Mesothelial cell of epicardium (in vitro differentiated cells): Measurements from ENCODE around the gene IMPACT. TPM values are rescaled to one million over a fixed set of nuclear protein-coding genes. Genes with fewer than 3 reads are reported as not detected.
A peak's percentile ranks its signal among the peaks of the same experiment; 100 is the strongest.

Source experiments
- DNase-seq, 2 experiments: peaks; one replicate each; pipeline ENCODE4 v3.0.0; 2021; ENCODE audit warnings: low spot score in 2 of 2; ENCODE audit not compliant: unreplicated experiment in 2 of 2
- H3K27ac Mint-ChIP-seq: 2 replicates; pipeline ENCODE4 v1.8.0; 2021; ENCODE audit warnings: mixed read lengths
- H3K27me3 Mint-ChIP-seq: 2 replicates; pipeline ENCODE4 v1.8.0; 2021; ENCODE audit warnings: low read depth, mixed read lengths
- H3K36me3 Mint-ChIP-seq: 2 replicates; pipeline ENCODE4 v1.8.0; 2021; ENCODE audit warnings: mixed read lengths
- H3K4me1 Mint-ChIP-seq: 2 replicates; pipeline ENCODE4 v1.8.0; 2021; ENCODE audit warnings: mixed read lengths
- H3K4me3 Mint-ChIP-seq: 2 replicates; pipeline ENCODE4 v1.8.0; 2021; ENCODE audit warnings: mild to moderate bottlenecking, moderate library complexity, mixed read lengths
- H3K9me3 Mint-ChIP-seq: 2 replicates; pipeline ENCODE4 v1.8.0; 2021; ENCODE audit warnings: mixed read lengths
- CTCF ChIP-seq: fragments of 200-600 bp; sonication (generic); IDR thresholded peaks from one replicate; pipeline ENCODE4 v1.5.0; 2021; ENCODE audit warnings: antibody characterized with exemption; ENCODE audit not compliant: unreplicated experiment
- total RNA-seq: library from RNA; stranded (reverse); gene quantifications from 3 replicates; pipeline ENCODE4 v1.2.1, GENCODE V29; 2021

Gene IMPACT
- total RNA-seq, 1 donor from 2014 or later, result 52.2 TPM

- Mint-ChIP-seq H3K36me3 (no peaks in the 10 kb centered on the region), H3K9me3 (peaks cover 11% of the 10 kb centered on the region), H3K4me3 (no peak overlapping the region), H3K27ac (no peak overlapping the region), H3K4me1 (peaks cover 14% of the 10 kb centered on the region), H3K27me3 (no peaks in the 10 kb centered on the region)
- no peak for DNase-seq
- no peak for TF ChIP-seq CTCF
These were observed 65.7 kb downstream of the IMPACT start for GRCh38 chr18:24491927-24492834.

GRCh38 chr18:24494586-24494985 is 68.1 kb downstream of the IMPACT start:
- no peak for DNase-seq
- peaks cover 11% of the 10 kb centered on the region for H3K9me3 Mint-ChIP-seq
- H3K36me3 Mint-ChIP-seq, result no peaks in the 10 kb centered on the region
- no peaks in the 10 kb centered on the region for H3K27me3 Mint-ChIP-seq
- H3K4me3 Mint-ChIP-seq, result no peak overlapping the region
- TF ChIP-seq CTCF, result no peak
- no peak overlapping the region for H3K27ac Mint-ChIP-seq
- peaks cover 12% of the 10 kb centered on the region for H3K4me1 Mint-ChIP-seq

- no peak for DNase-seq
- peak overlapping the region; percentile 15 for H3K27ac Mint-ChIP-seq
- H3K27me3 Mint-ChIP-seq, result peaks cover 10% of the 10 kb centered on the region
- H3K4me3 Mint-ChIP-seq, result no peak overlapping the region
- H3K36me3 Mint-ChIP-seq, result no peaks in the 10 kb centered on the region
- peaks cover 15% of the 10 kb centered on the region for H3K9me3 Mint-ChIP-seq
- peaks cover 12% of the 10 kb centered on the region for H3K4me1 Mint-ChIP-seq
- no peak for TF ChIP-seq CTCF
These were observed 70.7 kb downstream of the IMPACT start for GRCh38 chr18:24497031-24497754.

- no peak overlapping the region for H3K27ac Mint-ChIP-seq
- no peak for TF ChIP-seq CTCF
- H3K4me3 Mint-ChIP-seq, result no peak overlapping the region
These were observed 73.3 kb downstream of the IMPACT start for GRCh38 chr18:24499814-24500213.

GRCh38 chr18:24500217-24500616 is 73.7 kb downstream of the IMPACT start:
- no peaks in the 10 kb centered on the region for H3K36me3 Mint-ChIP-seq

More at GRCh38 chr18:24499814-24500213, 73.3 kb downstream of the IMPACT start:
- peaks cover 27% of the 10 kb centered on the region for H3K4me1 Mint-ChIP-seq
- H3K9me3 Mint-ChIP-seq, result peaks cover 8% of the 10 kb centered on the region
- H3K36me3 Mint-ChIP-seq, result no peaks in the 10 kb centered on the region
- H3K27me3 Mint-ChIP-seq, result peaks cover 14% of the 10 kb centered on the region
- DNase-seq, result no peak

More at GRCh38 chr18:24500217-24500616, 73.7 kb downstream of the IMPACT start:
- no peak overlapping the region for H3K4me3 Mint-ChIP-seq
- no peak for TF ChIP-seq CTCF
- DNase-seq, result no peak
- no peak overlapping the region for H3K27ac Mint-ChIP-seq
- peaks cover 14% of the 10 kb centered on the region for H3K27me3 Mint-ChIP-seq
- H3K4me1 Mint-ChIP-seq, result peaks cover 30% of the 10 kb centered on the region
- H3K9me3 Mint-ChIP-seq, result peaks cover 4% of the 10 kb centered on the region
